CD4-positive, alpha-beta T cell (primary cell): ENCODE measurements around the gene MDM2. TPM values are rescaled to one million over a fixed set of nuclear protein-coding genes. Genes with fewer than 3 reads are reported as not detected.

Experiments used
- ATAC-seq: fragments of 200-7000 bp; cut with Tn5 transposase; one replicate; pipeline ENCODE4 v1.10.0; 2022; ENCODE audit warnings: mild to moderate bottlenecking; ENCODE audit not compliant: poor library complexity
- CTCF ChIA-PET: fragments of 350-600 bp; sonication (Branson Sonifier 250); formaldehyde crosslinking; loops from one replicate; lab custom pipeline; 2021; ENCODE audit warnings: antibody characterized with exemption, inconsistent platforms; lab: Charles Lee
- POLR2A ChIA-PET: fragments of 350-600 bp; sonication (Branson Sonifier 250); formaldehyde crosslinking; loops from one replicate; lab custom pipeline; 2021; ENCODE audit warnings: antibody characterized with exemption, inconsistent platforms; lab: Charles Lee
- DNase-seq, 14 experiments: peaks; one replicate each; pipeline ENCODE4 v3.0.0-alpha.2; 2013 to 2020; ENCODE audit warnings: mixed read lengths in 2 of 14
- H3K27ac ChIP-seq, 2 donors: one replicate each; pipeline versions ENCODE4 v1.5.1 to v1.7.0; 2013; ENCODE audit warnings: low read length in 2 of 2, low read depth in 1 of 2, mild to moderate bottlenecking in 1 of 2
- H3K27me3 ChIP-seq, 2 experiments: 1 replicate in 1 of 2; 2 replicates in 1 of 2; pipeline versions ENCODE4 v1.6.1 to v1.7.0; 2013; ENCODE audit warnings: low read length in 2 of 2, control low read depth in 1 of 2, mild to moderate bottlenecking in 1 of 2, moderate library complexity in 1 of 2; ENCODE audit not compliant: insufficient read depth in 2 of 2, control insufficient read depth in 1 of 2
- H3K36me3 ChIP-seq: one replicate; pipeline ENCODE4 v1.6.1; 2013; ENCODE audit warnings: low read length, control low read depth; ENCODE audit not compliant: insufficient read depth
- H3K4me1 ChIP-seq: one replicate; pipeline ENCODE4 v1.6.1; 2013; ENCODE audit warnings: low read length, control low read depth; ENCODE audit not compliant: insufficient read depth
- H3K4me3 ChIP-seq: one replicate; pipeline ENCODE4 v1.5.1; 2013; ENCODE audit warnings: mild to moderate bottlenecking, low read length, moderate library complexity
- H3K9me3 ChIP-seq, 2 experiments: 1 replicate in 1 of 2; 2 replicates in 1 of 2; pipeline versions ENCODE4 v1.6.1 to v1.7.0; 2013; ENCODE audit warnings: low read length in 2 of 2, mild to moderate bottlenecking in 2 of 2, control low read depth in 1 of 2, moderate library complexity in 1 of 2; ENCODE audit not compliant: control insufficient read depth in 1 of 2, insufficient read depth in 1 of 2
- H3K27ac Mint-ChIP-seq: one replicate; pipeline ENCODE4 v1.8.0; 2020; ENCODE audit warnings: mixed read lengths
- H3K27me3 Mint-ChIP-seq: one replicate; pipeline ENCODE4 v1.8.0; 2021; ENCODE audit warnings: mixed read lengths
- H3K36me3 Mint-ChIP-seq: one replicate; pipeline ENCODE4 v1.8.0; 2021; ENCODE audit warnings: low read depth, mixed read lengths
- H3K4me1 Mint-ChIP-seq: one replicate; pipeline ENCODE4 v1.8.0; 2021; ENCODE audit warnings: low read depth, mixed read lengths
- H3K4me3 Mint-ChIP-seq: one replicate; pipeline ENCODE4 v1.8.0; 2020; ENCODE audit warnings: mild to moderate bottlenecking, mixed read lengths
- H3K9me3 Mint-ChIP-seq: one replicate; pipeline ENCODE4 v1.8.0; 2020; ENCODE audit warnings: mixed read lengths
- CTCF ChIP-seq: fragments of 200-600 bp; IDR thresholded peaks from one replicate; pipeline ENCODE4 v1.8.0; 2022; ENCODE audit warnings: antibody characterized with exemption, mild to moderate bottlenecking
- intact Hi-C, 2 experiments: fragments of 100-400 bp; cut with DNase I in 1 of 2; cut with micrococcal nuclease in 1 of 2; formaldehyde crosslinking; loops; one replicate each; pipeline versions ENCODE4 v1.15.1 to v1.9.0; 2023 to 2025; cut with DNase I, micrococcal nuclease
- total RNA-seq, 174 experiments: library from RNA in 2 of 174; stranded (reverse) in 2 of 174; gene quantifications; one replicate each; pipeline ENCODE4 v1.2.3 and lab custom pipeline; 2021 to 2026

MDM2 gene
- total RNA-seq, 2 experiments from 2014 or later: 90.8 TPM

- H3K27ac ChIP-seq: no peak overlapping the region
- DNase-seq (no peak), ATAC-seq (no peak)
- H3K9me3 ChIP-seq: no peaks in the 10 kb centered on the region
- H3K4me3 Mint-ChIP-seq: no peak overlapping the region
- peaks cover 75% of the 10 kb centered on the region for H3K36me3 Mint-ChIP-seq
- CTCF ChIA-PET: no interaction called here
- H3K27ac Mint-ChIP-seq: no peak overlapping the region
- no peak overlapping the region for H3K4me3 ChIP-seq
- H3K9me3 Mint-ChIP-seq: no peaks in the 10 kb centered on the region
- H3K36me3 ChIP-seq: peaks cover 74% of the 10 kb centered on the region
- POLR2A ChIA-PET: interaction anchor here (0.6 kb wide), 1 partner anchor 339 kb away, joined by 3 read pairs; no protein-coding TSS in a partner anchor
- no peak for TF ChIP-seq CTCF
- no peaks in the 10 kb centered on the region for H3K27me3 Mint-ChIP-seq
- intact Hi-C loops: loop anchor here (10.0 kb wide), 2 partner anchors 242 to 422 kb away; no protein-coding TSS in a partner anchor
- no peaks in the 10 kb centered on the region for H3K27me3 ChIP-seq
- H3K4me1 ChIP-seq: no peaks in the 10 kb centered on the region
- H3K4me1 Mint-ChIP-seq: peaks cover 15% of the 10 kb centered on the region
Observed at GRCh38 chr12:68832504-68832867, 24.5 kb downstream of the MDM2 start.

GRCh38 chr12:68833508-68833907 is 25.5 kb downstream of the MDM2 start:
- POLR2A ChIA-PET: no interaction called here
- no peak overlapping the region for H3K27ac Mint-ChIP-seq
- no peak overlapping the region for H3K27ac ChIP-seq

GRCh38 chr12:68835333-68835908 is 27.4 kb downstream of the MDM2 start:
- Histone ChIP-seq H3K4me3 (no peak overlapping the region), H3K27me3 (no peaks in the 10 kb centered on the region), H3K36me3 (peaks cover 73% of the 10 kb centered on the region), H3K4me1 (no peaks in the 10 kb centered on the region), H3K9me3 (no peaks in the 10 kb centered on the region), H3K27ac (no peak overlapping the region)
- ChIA-PET POLR2A (no interaction called here), CTCF (no interaction called here)
- DNase-seq: no peak
- H3K27ac Mint-ChIP-seq: peak overlapping the region; percentile 52
- peaks cover 10% of the 10 kb centered on the region for H3K4me1 Mint-ChIP-seq
- ATAC-seq: no peak
- no peaks in the 10 kb centered on the region for H3K9me3 Mint-ChIP-seq
- intact Hi-C loops: loop anchor here (10.0 kb wide), 2 partner anchors 239 to 419 kb away; no protein-coding TSS in a partner anchor
- H3K4me3 Mint-ChIP-seq: no peak overlapping the region
- H3K27me3 Mint-ChIP-seq: no peaks in the 10 kb centered on the region
- TF ChIP-seq CTCF: no peak
- H3K36me3 Mint-ChIP-seq: peaks cover 77% of the 10 kb centered on the region

More at GRCh38 chr12:68833508-68833907, 25.5 kb downstream of the MDM2 start:
- Mint-ChIP-seq H3K4me1 (peaks cover 15% of the 10 kb centered on the region), H3K9me3 (no peaks in the 10 kb centered on the region), H3K27me3 (no peaks in the 10 kb centered on the region), H3K4me3 (no peak overlapping the region), H3K36me3 (peaks cover 76% of the 10 kb centered on the region)
- H3K27me3 ChIP-seq: no peaks in the 10 kb centered on the region
- no peak for ATAC-seq
- TF ChIP-seq CTCF: no peak
- no peaks in the 10 kb centered on the region for H3K4me1 ChIP-seq
- peaks cover 76% of the 10 kb centered on the region for H3K36me3 ChIP-seq
- intact Hi-C loops: loop anchor here (10.0 kb wide), 2 partner anchors 241 to 421 kb away; no protein-coding TSS in a partner anchor
- H3K4me3 ChIP-seq: no peak overlapping the region
- no peaks in the 10 kb centered on the region for H3K9me3 ChIP-seq
- CTCF ChIA-PET: no interaction called here
- no peak for DNase-seq
